HepG2 (cell line): Measurements from ENCODE around the gene B3GAT3. TPM values are rescaled to one million over a fixed set of nuclear protein-coding genes. Genes with fewer than 3 reads are reported as not detected.

ENCODE experiments used
- ARNT2 ChIP-seq: sonication (generic); formaldehyde crosslinking; IDR thresholded peaks from 2 replicates; pipeline ENCODE4 v1.8.0; 2022; ENCODE audit warnings: mild to moderate bottlenecking, low read depth, missing genetic modification reagents, moderate library complexity
- DR1 ChIP-seq: sonication (generic); formaldehyde crosslinking; IDR thresholded peaks from 2 replicates; pipeline ENCODE4 v1.8.0; 2021; ENCODE audit warnings: mild to moderate bottlenecking, missing genetic modification reagents, inconsistent platforms
- FOXM1 ChIP-seq: sonication (generic); formaldehyde crosslinking; IDR thresholded peaks from 2 replicates; pipeline ENCODE4 v1.5.0; 2020; ENCODE audit warnings: missing genetic modification reagents
- ISX ChIP-seq: sonication (generic); formaldehyde crosslinking; conservative IDR thresholded peaks from 2 replicates; pipeline ENCODE4 v1.5.0; 2020; ENCODE audit warnings: missing genetic modification reagents
- MED13 ChIP-seq: sonication (generic); formaldehyde crosslinking; IDR thresholded peaks from 2 replicates; pipeline ENCODE4 v1.5.0; 2020; ENCODE audit warnings: missing genetic modification reagents
- MEIS1 ChIP-seq: sonication (generic); formaldehyde crosslinking; IDR thresholded peaks from 2 replicates; pipeline ENCODE4 v1.9.0; 2021; ENCODE audit warnings: mild to moderate bottlenecking, missing genetic modification reagents, moderate library complexity, borderline replicate concordance
- MYNN ChIP-seq: sonication (generic); formaldehyde crosslinking; IDR thresholded peaks from 2 replicates; pipeline ENCODE4 v1.4.0; 2020; ENCODE audit warnings: mild to moderate bottlenecking, low read depth, missing genetic modification reagents
- NPAS2 ChIP-seq: sonication (generic); formaldehyde crosslinking; IDR thresholded peaks from 2 replicates; pipeline ENCODE4 v1.8.0; 2022; ENCODE audit warnings: mild to moderate bottlenecking, missing genetic modification reagents, borderline replicate concordance
- RAD51 ChIP-seq: fragments of 450-650 bp; IDR thresholded peaks from 2 replicates; pipeline ENCODE4 v1.6.1; 2016; ENCODE audit warnings: borderline replicate concordance
- SIN3A ChIP-seq: IDR thresholded peaks from 2 replicates; pipeline ENCODE4 v1.6.1; 2011; ENCODE audit warnings: low read depth, mild to moderate bottlenecking, control low read depth, low read length, borderline replicate concordance
- SMC3 ChIP-seq: IDR thresholded peaks from 2 replicates; pipeline ENCODE4 v1.6.1; 2011; ENCODE audit warnings: low read length, improper control_type of control experiment
- SOX5 ChIP-seq: IDR thresholded peaks from 2 replicates; pipeline ENCODE4 v1.6.1; 2016; ENCODE audit warnings: borderline replicate concordance
- SP2 ChIP-seq: sonication (generic); formaldehyde crosslinking; IDR thresholded peaks from 2 replicates; pipeline ENCODE4 v1.5.1; 2020; ENCODE audit warnings: mild to moderate bottlenecking, missing genetic modification reagents
- SP4 ChIP-seq: sonication (generic); formaldehyde crosslinking; IDR thresholded peaks from 2 replicates; pipeline ENCODE4 v1.8.1; 2023; ENCODE audit warnings: mild to moderate bottlenecking, missing genetic modification reagents
- STAT5B ChIP-seq: sonication (generic); formaldehyde crosslinking; IDR thresholded peaks from 2 replicates; pipeline ENCODE4 v1.4.0; 2020; ENCODE audit warnings: missing genetic modification reagents
- TBX3 ChIP-seq: fragments of 450-650 bp; IDR thresholded peaks from 2 replicates; pipeline ENCODE4 v1.6.1; 2017; ENCODE audit warnings: antibody characterized with exemption, mild to moderate bottlenecking, inconsistent platforms, borderline replicate concordance
- ZBTB8A ChIP-seq: sonication (generic); formaldehyde crosslinking; IDR thresholded peaks from 2 replicates; pipeline ENCODE4 v1.4.0; 2020; ENCODE audit warnings: mild to moderate bottlenecking, low read depth, missing genetic modification reagents, borderline replicate concordance
- ZEB1 ChIP-seq: IDR thresholded peaks from 2 replicates; pipeline ENCODE4 v1.6.1; 2012; ENCODE audit warnings: mild to moderate bottlenecking, low read depth, inconsistent platforms; ENCODE audit not compliant: insufficient replicate concordance
- ZFP36L1 ChIP-seq: sonication (generic); formaldehyde crosslinking; IDR thresholded peaks from 2 replicates; pipeline ENCODE4 v1.8.0; 2022; ENCODE audit warnings: mild to moderate bottlenecking, missing genetic modification reagents, moderate library complexity
- ZKSCAN1 ChIP-seq: fragments of 150-350 bp; IDR thresholded peaks from 2 replicates; pipeline ENCODE4 v1.6.1; 2014; ENCODE audit warnings: low read length
- ZNF12 ChIP-seq: sonication (generic); formaldehyde crosslinking; IDR thresholded peaks from 2 replicates; pipeline ENCODE4 v1.5.0; 2020; ENCODE audit warnings: missing genetic modification reagents
- ZNF619 ChIP-seq: sonication (generic); formaldehyde crosslinking; IDR thresholded peaks from 2 replicates; pipeline ENCODE4 v1.4.0; 2020; ENCODE audit warnings: mild to moderate bottlenecking, missing genetic modification reagents
- ZNF703 ChIP-seq: sonication (generic); formaldehyde crosslinking; IDR thresholded peaks from 2 replicates; pipeline ENCODE4 v1.5.1; 2020; ENCODE audit warnings: missing genetic modification reagents, mild to moderate bottlenecking, moderate library complexity, borderline replicate concordance
- ZNF709 ChIP-seq: sonication (generic); formaldehyde crosslinking; IDR thresholded peaks from 2 replicates; pipeline ENCODE4 v1.5.0; 2020; ENCODE audit warnings: mild to moderate bottlenecking, missing genetic modification reagents
- ZNF746 ChIP-seq: sonication (generic); formaldehyde crosslinking; IDR thresholded peaks from 2 replicates; pipeline ENCODE4 v1.8.0; 2022; ENCODE audit warnings: mild to moderate bottlenecking, missing genetic modification reagents
- polyA plus RNA-seq, 8 experiments: library from polyadenylated mRNA; depleted of rRNA in 3 of 8; stranded (reverse) in 7 of 8; unstranded in 1 of 8; fragments of >200 nt; fragmentation: Illumina TruSeq in 4 of 8; extraction: Trizol in 4 of 8; gene quantifications; 2 replicates each; pipeline versions ENCODE4 v1.2.1 to v1.2.3, GENCODE V29; 2011 to 2016; ENCODE audit warnings: low read depth in 4 of 8, missing spikeins in 1 of 8, mixed read lengths in 1 of 8; ENCODE audit not compliant: insufficient read depth in 1 of 8
- total RNA-seq, 5 experiments: library from RNA; depleted of rRNA; stranded (reverse); fragments of >200 nt; fragmentation: Illumina TruSeq; extraction: Trizol; gene quantifications; 2 replicates each; pipeline ENCODE4 v1.2.3, GENCODE V29; 2016; ENCODE audit warnings: low read depth in 1 of 5
- TF ChIP-seq, protein P1 (sequence below): sonication (generic); formaldehyde crosslinking; IDR thresholded peaks from 2 replicates; pipeline ENCODE4 v1.9.0; 2021; ENCODE audit warnings: missing genetic modification reagents, mild to moderate bottlenecking, borderline replicate concordance
- TF ChIP-seq, protein P2 (sequence below): sonication (generic); formaldehyde crosslinking; conservative IDR thresholded peaks from 2 replicates; pipeline ENCODE4 v1.5.0; 2020; ENCODE audit warnings: missing genetic modification reagents

The B3GAT3 gene
- total and polyA plus RNA-seq, 2 of the 13 experiments (the other 11 are each of a cell fraction or from before 2014, with no cell fraction given) = 21.3 to 26.1 TPM

DNA sequence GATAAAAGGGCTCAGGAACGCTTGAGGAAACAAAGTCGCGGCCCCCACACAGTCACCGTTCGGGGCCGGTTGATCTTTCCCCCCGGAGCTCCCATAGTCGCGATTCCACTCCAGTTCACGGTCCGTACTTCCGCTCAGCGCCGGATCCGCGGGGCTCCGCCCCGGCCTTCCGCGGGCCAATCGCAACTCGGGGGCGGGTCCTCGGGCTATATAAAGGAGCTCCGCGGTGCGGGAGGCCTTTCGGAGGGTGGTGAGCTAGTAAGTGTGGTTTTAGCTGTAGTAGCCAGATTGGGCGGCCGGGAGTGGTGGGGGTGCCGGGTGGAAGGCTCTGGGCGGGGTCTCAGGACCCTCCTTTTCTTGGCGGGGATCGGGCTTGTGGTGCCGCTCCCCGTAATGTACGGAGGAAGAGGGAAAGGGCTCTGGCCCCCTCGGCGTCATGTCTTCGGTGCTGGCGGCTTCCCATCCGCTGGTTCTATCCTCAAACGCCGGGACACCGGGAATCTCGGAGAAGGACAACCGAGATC lies 43.4 kb upstream of the B3GAT3 start, which contains the start of the genes C11orf98 and CSKMT (continued):
- TF ChIP-seq ZNF703 (CRISPR knock-in tag) = 0 out of 2 replicates have a peak, but pooled peaks have one; percentile 19
- TF ChIP-seq FOXM1 (CRISPR knock-in tag) = no peak
- TF ChIP-seq SP2 (CRISPR knock-in tag) = peak; percentile 68
- TF ChIP-seq ZNF709 (CRISPR knock-in tag) = 0 out of 2 replicates have a peak, but pooled peaks have one; percentile 35
- TF ChIP-seq ZBTB8A (CRISPR knock-in tag) = no peak
- no peak for TF ChIP-seq ZNF619
- peak; percentile 98 for TF ChIP-seq DR1
- TF ChIP-seq ISX (CRISPR knock-in tag) = no peak; the same call in 1 of the 2 replicates
- no peak for TF ChIP-seq ZNF746
- peak; percentile 91; the same call in 1 of the 2 replicates for TF ChIP-seq SIN3A
- TF ChIP-seq ZFP36L1 (CRISPR knock-in tag) = peak; percentile 75; the same call in 1 of the 2 replicates
- peak; percentile 69 for TF ChIP-seq MED13 (CRISPR knock-in tag)
- TF ChIP-seq ARNT2 (CRISPR knock-in tag) = no peak; the same call in none of the 2 replicates
- TF ChIP-seq ZKSCAN1 = no peak
- no peak for TF ChIP-seq STAT5B (CRISPR knock-in tag)
- 0 out of 2 replicates have a peak, but pooled peaks have one; percentile 73 for TF ChIP-seq MYNN
- TF ChIP-seq SOX5 = no peak
- TF ChIP-seq, protein P1, sequence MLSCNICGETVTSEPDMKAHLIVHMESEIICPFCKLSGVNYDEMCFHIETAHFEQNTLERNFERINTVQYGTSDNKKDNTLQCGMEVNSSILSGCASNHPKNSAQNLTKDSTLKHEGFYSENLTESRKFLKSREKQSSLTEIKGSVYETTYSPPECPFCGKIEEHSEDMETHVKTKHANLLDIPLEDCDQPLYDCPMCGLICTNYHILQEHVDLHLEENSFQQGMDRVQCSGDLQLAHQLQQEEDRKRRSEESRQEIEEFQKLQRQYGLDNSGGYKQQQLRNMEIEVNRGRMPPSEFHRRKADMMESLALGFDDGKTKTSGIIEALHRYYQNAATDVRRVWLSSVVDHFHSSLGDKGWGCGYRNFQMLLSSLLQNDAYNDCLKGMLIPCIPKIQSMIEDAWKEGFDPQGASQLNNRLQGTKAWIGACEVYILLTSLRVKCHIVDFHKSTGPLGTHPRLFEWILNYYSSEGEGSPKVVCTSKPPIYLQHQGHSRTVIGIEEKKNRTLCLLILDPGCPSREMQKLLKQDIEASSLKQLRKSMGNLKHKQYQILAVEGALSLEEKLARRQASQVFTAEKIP (CRISPR knock-in tag) = no peak
- no peak for TF ChIP-seq TBX3
- TF ChIP-seq, protein P2, sequence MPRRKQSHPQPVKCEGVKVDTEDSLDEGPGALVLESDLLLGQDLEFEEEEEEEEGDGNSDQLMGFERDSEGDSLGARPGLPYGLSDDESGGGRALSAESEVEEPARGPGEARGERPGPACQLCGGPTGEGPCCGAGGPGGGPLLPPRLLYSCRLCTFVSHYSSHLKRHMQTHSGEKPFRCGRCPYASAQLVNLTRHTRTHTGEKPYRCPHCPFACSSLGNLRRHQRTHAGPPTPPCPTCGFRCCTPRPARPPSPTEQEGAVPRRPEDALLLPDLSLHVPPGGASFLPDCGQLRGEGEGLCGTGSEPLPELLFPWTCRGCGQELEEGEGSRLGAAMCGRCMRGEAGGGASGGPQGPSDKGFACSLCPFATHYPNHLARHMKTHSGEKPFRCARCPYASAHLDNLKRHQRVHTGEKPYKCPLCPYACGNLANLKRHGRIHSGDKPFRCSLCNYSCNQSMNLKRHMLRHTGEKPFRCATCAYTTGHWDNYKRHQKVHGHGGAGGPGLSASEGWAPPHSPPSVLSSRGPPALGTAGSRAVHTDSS (CRISPR knock-in tag) = no peak
- TF ChIP-seq ZNF12 (CRISPR knock-in tag) = peak; percentile 43; the same call in 1 of the 2 replicates
- peak; percentile 70 for TF ChIP-seq ZEB1
- no peak for TF ChIP-seq NPAS2 (CRISPR knock-in tag)
- TF ChIP-seq RAD51 = no peak
- TF ChIP-seq MEIS1 (CRISPR knock-in tag) = no peak; the same call in 1 of the 2 replicates
- TF ChIP-seq SMC3 = no peak
- peak; percentile 95 for TF ChIP-seq SP4 (CRISPR knock-in tag)
